HG03159 (cell line): ENCODE results near the gene CYTIP.
"Not testable (repeated sequence)": the region's sequence is repeated elsewhere in the genome, so short reads cannot be mapped to it uniquely, and the experiment has no call there.

Experiments
- ATAC-seq: cut with Tn5 transposase; IDR thresholded peaks from one replicate; pipeline ENCODE4 v1.9.1; 2021; ENCODE audit warnings: mild to moderate bottlenecking, moderate library complexity; ENCODE audit not compliant: unreplicated experiment

Gene CYTIP

GRCh38 chr2:157427003-157427921 is 16.6 kb downstream of the CYTIP start:
- ATAC-seq: no peak

- no peak for ATAC-seq
These were observed 17.4 kb downstream of the CYTIP start for GRCh38 chr2:157426477-157426994.

- ATAC-seq: no peak
These were observed 19.5 kb downstream of the CYTIP start for GRCh38 chr2:157424374-157424773.

GRCh38 chr2:157421964-157422363 is 21.9 kb downstream of the CYTIP start:
- ATAC-seq: no peak

- ATAC-seq: no peak
These were observed 22.5 kb downstream of the CYTIP start for GRCh38 chr2:157421331-157421944.

- peak; percentile 63 for ATAC-seq
These were observed 23.0 kb downstream of the CYTIP start for GRCh38 chr2:157420771-157421323.

- ATAC-seq: no peak
These were observed 24.8 kb downstream of the CYTIP start for GRCh38 chr2:157419031-157419575.

GRCh38 chr2:157418239-157418641 is 25.6 kb downstream of the CYTIP start:
- no peak for ATAC-seq

GRCh38 chr2:157415591-157416101 is 28.2 kb downstream of the CYTIP start:
- ATAC-seq: no peak

- ATAC-seq: peak; percentile 20
These were observed 29.8 kb downstream of the CYTIP start for GRCh38 chr2:157414050-157414449.

- peak; percentile 89 for ATAC-seq
These were observed 30.4 kb downstream of the CYTIP start for GRCh38 chr2:157413326-157414035.

GRCh38 chr2:157411624-157412336 is 32.1 kb downstream of the CYTIP start:
- no peak for ATAC-seq

GRCh38 chr2:157405398-157405797 is 38.5 kb downstream of the CYTIP start:
- not testable (repeated sequence) for ATAC-seq

- ATAC-seq: peak; percentile 99
These were observed 39.5 kb downstream of the CYTIP start for GRCh38 chr2:157404363-157404762.

GRCh38 chr2:157402801-157403485 is 40.9 kb downstream of the CYTIP start:
- ATAC-seq: not testable (repeated sequence)

- ATAC-seq: no peak
These were observed 48.1 kb downstream of the CYTIP start for GRCh38 chr2:157395811-157396210.

- ATAC-seq: no peak
These were observed 49.0 kb downstream of the CYTIP start for GRCh38 chr2:157394928-157395327.

GRCh38 chr2:157393348-157393747 is 50.5 kb downstream of the CYTIP start:
- no peak for ATAC-seq

GRCh38 chr2:157388827-157389226 is 55.1 kb downstream of the CYTIP start:
- no peak for ATAC-seq
